B cell (primary cell): ENCODE measurements around the gene SH3GL1.

Experiments used
- EZH2 ChIP-seq: IDR thresholded peaks from 2 replicates; pipeline ENCODE4 v1.6.1; 2012; ENCODE audit warnings: borderline replicate concordance, low read depth, mild to moderate bottlenecking, moderate library complexity, low read length; ENCODE audit not compliant: insufficient read depth, poor library complexity, severe bottlenecking
- TF ChIP-seq, protein P1 (sequence below): fragments of 200-600 bp; IDR thresholded peaks from one replicate; pipeline ENCODE4 v1.8.0; 2022; ENCODE audit warnings: antibody characterized with exemption, mild to moderate bottlenecking

DNA sequence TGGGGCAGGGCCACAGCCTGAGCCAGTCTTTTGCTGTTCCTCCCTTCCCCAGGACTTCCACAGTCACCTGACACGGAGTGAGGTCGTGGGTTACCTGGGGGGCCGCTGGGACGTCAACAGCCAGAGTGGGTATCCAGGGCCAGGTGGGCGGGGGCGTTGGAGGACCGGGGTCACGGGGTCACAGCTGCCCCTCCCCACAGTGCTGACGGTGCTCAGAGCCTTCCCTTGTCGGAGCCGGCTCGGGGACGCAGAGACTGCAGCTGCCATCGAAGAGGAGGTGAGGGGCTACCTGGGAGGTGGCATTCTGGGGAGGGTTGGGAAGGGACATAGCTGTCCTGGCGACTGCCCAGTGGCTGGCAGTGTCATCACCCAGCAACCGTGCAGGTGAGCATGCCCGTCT is 45.5 kb downstream of the SH3GL1 start:
- TF ChIP-seq, protein P1, sequence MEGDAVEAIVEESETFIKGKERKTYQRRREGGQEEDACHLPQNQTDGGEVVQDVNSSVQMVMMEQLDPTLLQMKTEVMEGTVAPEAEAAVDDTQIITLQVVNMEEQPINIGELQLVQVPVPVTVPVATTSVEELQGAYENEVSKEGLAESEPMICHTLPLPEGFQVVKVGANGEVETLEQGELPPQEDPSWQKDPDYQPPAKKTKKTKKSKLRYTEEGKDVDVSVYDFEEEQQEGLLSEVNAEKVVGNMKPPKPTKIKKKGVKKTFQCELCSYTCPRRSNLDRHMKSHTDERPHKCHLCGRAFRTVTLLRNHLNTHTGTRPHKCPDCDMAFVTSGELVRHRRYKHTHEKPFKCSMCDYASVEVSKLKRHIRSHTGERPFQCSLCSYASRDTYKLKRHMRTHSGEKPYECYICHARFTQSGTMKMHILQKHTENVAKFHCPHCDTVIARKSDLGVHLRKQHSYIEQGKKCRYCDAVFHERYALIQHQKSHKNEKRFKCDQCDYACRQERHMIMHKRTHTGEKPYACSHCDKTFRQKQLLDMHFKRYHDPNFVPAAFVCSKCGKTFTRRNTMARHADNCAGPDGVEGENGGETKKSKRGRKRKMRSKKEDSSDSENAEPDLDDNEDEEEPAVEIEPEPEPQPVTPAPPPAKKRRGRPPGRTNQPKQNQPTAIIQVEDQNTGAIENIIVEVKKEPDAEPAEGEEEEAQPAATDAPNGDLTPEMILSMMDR: no peak
- TF ChIP-seq EZH2: no peak
